Measurements from ENCODE around the gene ZNF428. TPM values are rescaled to one million over a fixed set of nuclear protein-coding genes. Genes with fewer than 3 reads are reported as not detected.
A peak's percentile ranks its signal among the peaks of the same experiment; 100 is the strongest.

ZNF428 gene
- total and polyA plus RNA-seq, 2 of the 4 experiments (the other 2 are of a cell fraction), result 9.9 to 32.3 TPM

DNA sequence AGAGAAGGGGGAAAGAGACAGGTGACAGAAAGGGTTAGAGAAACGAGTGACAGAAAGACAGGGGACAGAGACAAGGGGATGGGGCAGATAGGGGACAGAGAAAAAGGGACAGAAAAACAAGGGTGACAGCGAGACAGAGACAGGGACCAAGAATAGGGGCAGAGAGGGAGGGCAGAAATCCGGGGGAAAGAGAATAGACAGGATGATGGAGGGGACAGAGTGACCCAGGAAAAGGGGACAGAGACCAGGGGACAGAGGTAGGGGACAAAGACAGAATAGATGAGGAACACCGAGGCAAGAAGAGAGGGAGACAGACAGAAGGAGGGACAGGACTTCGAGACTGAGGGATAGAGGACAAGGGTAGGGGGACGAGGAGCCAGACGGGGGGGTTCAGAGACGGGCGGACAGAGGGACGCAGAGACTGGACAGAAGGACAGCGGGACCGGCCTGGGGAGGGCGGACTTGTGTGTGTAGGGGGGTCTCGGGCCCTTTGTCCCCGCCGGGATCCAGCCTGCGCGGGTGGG lies 19.6 kb upstream of the ZNF428 start (continued):
- TF ChIP-seq, protein P1, sequence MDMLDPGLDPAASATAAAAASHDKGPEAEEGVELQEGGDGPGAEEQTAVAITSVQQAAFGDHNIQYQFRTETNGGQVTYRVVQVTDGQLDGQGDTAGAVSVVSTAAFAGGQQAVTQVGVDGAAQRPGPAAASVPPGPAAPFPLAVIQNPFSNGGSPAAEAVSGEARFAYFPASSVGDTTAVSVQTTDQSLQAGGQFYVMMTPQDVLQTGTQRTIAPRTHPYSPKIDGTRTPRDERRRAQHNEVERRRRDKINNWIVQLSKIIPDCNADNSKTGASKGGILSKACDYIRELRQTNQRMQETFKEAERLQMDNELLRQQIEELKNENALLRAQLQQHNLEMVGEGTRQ (IDR thresholded peaks at IDR 0.05; ENCODE audit: low read depth, low read length), result no peak

DNA sequence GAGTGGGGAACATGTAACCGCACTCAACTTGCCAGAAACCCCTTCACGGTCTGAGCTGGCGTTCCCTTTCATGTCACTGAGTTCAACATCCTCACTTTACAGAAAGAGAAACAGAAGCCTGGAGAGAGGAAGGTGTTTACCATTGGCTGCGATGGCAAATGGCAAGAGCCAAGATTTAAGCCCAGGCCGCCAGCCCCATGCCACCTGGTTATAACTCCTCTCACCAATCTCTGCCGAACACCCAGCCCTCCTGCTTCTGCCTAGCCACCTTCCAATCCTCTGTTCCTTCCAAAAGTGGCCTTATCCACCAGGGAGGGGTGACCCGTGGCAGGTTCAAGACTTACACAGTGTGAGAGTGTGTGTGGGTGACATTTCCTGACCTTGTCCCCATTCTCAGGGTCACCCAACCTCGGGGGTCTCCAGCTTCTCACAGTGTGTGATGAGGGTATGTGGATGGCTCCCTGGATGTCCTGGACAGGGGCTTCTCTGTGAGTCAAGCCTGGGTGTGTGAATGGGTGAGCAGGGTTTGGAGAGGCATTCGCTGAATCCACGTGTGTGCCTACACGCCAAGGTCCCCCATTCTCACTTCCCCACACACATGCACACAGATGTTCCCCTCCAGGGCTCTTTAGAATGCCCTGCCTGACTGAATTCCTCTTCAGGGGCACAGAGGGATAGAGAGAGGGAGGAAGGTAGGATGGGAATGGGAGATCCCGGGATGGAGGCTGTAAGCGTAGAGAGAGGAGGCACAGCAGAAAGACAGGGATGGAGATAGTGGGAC lies 19.0 kb upstream of the ZNF428 start:
- dilution Hi-C loops (cut with HindIII; ENCODE audit: low sequenced_read_pairs, unreplicated experiment), result no loop called here
- Histone ChIP-seq H2BK15ac (ENCODE audit: low read depth, low read length) (no peak overlapping the region), H3K14ac (replicated peaks; ENCODE audit: low read depth, low read length) (no peak overlapping the region), H3K27me3 (ENCODE audit: control insufficient read depth, insufficient read depth, low read length) (peaks cover 36% of the 10 kb centered on the region), H3K4me3 (ENCODE audit: insufficient read depth, low read depth, low read length) (no peak overlapping the region), H3K79me1 (ENCODE audit: low read depth in 1 of 2, low read length in 2 of 2) (no peaks in the 10 kb centered on the region), H3K23ac (ENCODE audit: low read depth, low read length) (peak overlapping the region; percentile 11; the same call in 1 of the 2 replicates), H2BK120ac (ENCODE audit: low read depth, low read length) (no peak overlapping the region), H3K9me3 (ENCODE audit: control insufficient read depth, insufficient read depth, low read length) (no peaks in the 10 kb centered on the region), H3K18ac (ENCODE audit: low read depth, low read length) (no peak overlapping the region), H2AFZ (replicated peaks; ENCODE audit: low read length, poor library complexity) (no peak overlapping the region), H3K27ac (ENCODE audit: insufficient read depth, low read length) (no peak overlapping the region), H3K9ac (ENCODE audit: low read depth, low read length) (no peak overlapping the region), H4K20me1 (ENCODE audit: insufficient read depth, low read length) (no peaks in the 10 kb centered on the region), H2BK5ac (ENCODE audit: low read depth, low read length, poor library complexity, severe bottlenecking) (no peak overlapping the region), H4K5ac (ENCODE audit: low read depth, low read length) (no peak overlapping the region), H4K91ac (ENCODE audit: insufficient read depth, low read depth, low read length) (no peak overlapping the region), H3K36me3 (ENCODE audit: control insufficient read depth, insufficient read depth, low read length) (no peaks in the 10 kb centered on the region), H2AK5ac (ENCODE audit: low read depth, low read length) (no peak overlapping the region), H3K9me1 (ENCODE audit: insufficient read depth, low read length) (no peaks in the 10 kb centered on the region), H3K56ac (ENCODE audit: extremely low read depth, insufficient read depth, low read length) (no peak overlapping the region), H3K4me2 (ENCODE audit: low read depth, low read length) (no peak overlapping the region), H3K4ac (ENCODE audit: low read depth, low read length) (no peak overlapping the region), H2BK20ac (ENCODE audit: low read depth, low read length) (no peak overlapping the region), H2AK9ac (replicated peaks; ENCODE audit: low read depth, low read length, poor library complexity) (peak overlapping the region; percentile 66), H4K8ac (ENCODE audit: low read depth in 2 of 2, low read length in 2 of 2) (no peak overlapping the region), H3K4me1 (ENCODE audit: control insufficient read depth, insufficient read depth, low read length) (peaks cover 9% of the 10 kb centered on the region)
- ATAC-seq (ENCODE audit: low read depth) (no peak), DNase-seq (no peak)
- 52% methylated on average over 2 of the region's 13 CpGs; no CpG with 5 or more reads in 1 of the 2 experiments for WGBS, 2 experiments (ENCODE audit: extremely low coverage in 2 of 2, insufficient read length in 1 of 2)
- ChIA-PET CTCF (no interaction called here), POLR2A (ENCODE audit: unreplicated experiment) (no interaction called here)
- intact Hi-C loops (cut with micrococcal nuclease), result no loop called here
- in situ Hi-C loops (cut with MboI; ENCODE audit: low sequenced_read_pairs), result no loop called here
- BruUV-seq (replicated peaks), result no TSS peak
- TF ChIP-seq CEBPB (IDR thresholded peaks at IDR 0.05; ENCODE audit: low read depth, low read length) (no peak), RFX5 (IDR thresholded peaks at IDR 0.05; ENCODE audit: low read depth, low read length) (no peak), BHLHE40 (IDR thresholded peaks at IDR 0.05; ENCODE audit: low read depth, low read length) (no peak), RCOR1 (IDR thresholded peaks at IDR 0.05; ENCODE audit: insufficient replicate concordance, low read length) (no peak), NFE2L2 (IDR thresholded peaks at IDR 0.05; ENCODE audit: low read depth, low read length) (no peak), RAD21 (IDR thresholded peaks at IDR 0.05; ENCODE audit: low read length) (no peak), MAFK (IDR thresholded peaks at IDR 0.05; ENCODE audit: low read depth, low read length) (no peak), POLR2A (IDR thresholded peaks at IDR 0.05; ENCODE audit: low read depth, low read length) (no peak), MXI1 (IDR thresholded peaks at IDR 0.05; ENCODE audit: borderline replicate concordance, low read depth, low read length) (no peak), FOS (IDR thresholded peaks at IDR 0.05; ENCODE audit: low read depth, low read length) (no peak)
- TF ChIP-seq, protein P2, sequence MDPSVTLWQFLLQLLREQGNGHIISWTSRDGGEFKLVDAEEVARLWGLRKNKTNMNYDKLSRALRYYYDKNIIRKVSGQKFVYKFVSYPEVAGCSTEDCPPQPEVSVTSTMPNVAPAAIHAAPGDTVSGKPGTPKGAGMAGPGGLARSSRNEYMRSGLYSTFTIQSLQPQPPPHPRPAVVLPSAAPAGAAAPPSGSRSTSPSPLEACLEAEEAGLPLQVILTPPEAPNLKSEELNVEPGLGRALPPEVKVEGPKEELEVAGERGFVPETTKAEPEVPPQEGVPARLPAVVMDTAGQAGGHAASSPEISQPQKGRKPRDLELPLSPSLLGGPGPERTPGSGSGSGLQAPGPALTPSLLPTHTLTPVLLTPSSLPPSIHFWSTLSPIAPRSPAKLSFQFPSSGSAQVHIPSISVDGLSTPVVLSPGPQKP (IDR thresholded peaks at IDR 0.05; ENCODE audit: borderline replicate concordance, low read depth, low read length), result no peak
- TF ChIP-seq, protein P3, sequence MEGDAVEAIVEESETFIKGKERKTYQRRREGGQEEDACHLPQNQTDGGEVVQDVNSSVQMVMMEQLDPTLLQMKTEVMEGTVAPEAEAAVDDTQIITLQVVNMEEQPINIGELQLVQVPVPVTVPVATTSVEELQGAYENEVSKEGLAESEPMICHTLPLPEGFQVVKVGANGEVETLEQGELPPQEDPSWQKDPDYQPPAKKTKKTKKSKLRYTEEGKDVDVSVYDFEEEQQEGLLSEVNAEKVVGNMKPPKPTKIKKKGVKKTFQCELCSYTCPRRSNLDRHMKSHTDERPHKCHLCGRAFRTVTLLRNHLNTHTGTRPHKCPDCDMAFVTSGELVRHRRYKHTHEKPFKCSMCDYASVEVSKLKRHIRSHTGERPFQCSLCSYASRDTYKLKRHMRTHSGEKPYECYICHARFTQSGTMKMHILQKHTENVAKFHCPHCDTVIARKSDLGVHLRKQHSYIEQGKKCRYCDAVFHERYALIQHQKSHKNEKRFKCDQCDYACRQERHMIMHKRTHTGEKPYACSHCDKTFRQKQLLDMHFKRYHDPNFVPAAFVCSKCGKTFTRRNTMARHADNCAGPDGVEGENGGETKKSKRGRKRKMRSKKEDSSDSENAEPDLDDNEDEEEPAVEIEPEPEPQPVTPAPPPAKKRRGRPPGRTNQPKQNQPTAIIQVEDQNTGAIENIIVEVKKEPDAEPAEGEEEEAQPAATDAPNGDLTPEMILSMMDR (conservative IDR thresholded peaks at IDR 0.05; ENCODE audit: low read depth, low read length), result no peak

Measured in IMR-90 (cell line).